HAP-1 (cell line): ENCODE data around the gene TAS2R39.
A peak's percentile ranks its signal among the peaks of the same experiment; 100 is the strongest.
"Not testable (repeated sequence)": the region's sequence is repeated elsewhere in the genome, so short reads cannot be mapped to it uniquely, and the experiment has no call there.

Experiments
- DNase-seq, 2 experiments: peaks; one replicate each; pipeline ENCODE4 v3.0.0-alpha.2; 2016 to 2020; ENCODE audit warnings: low spot score in 2 of 2
- H3K27me3 ChIP-seq: fragments of 250-450 bp; sonication (Bioruptor Pico); 2 replicates; pipeline ENCODE4 v1.5.1; 2020; ENCODE audit warnings: low read depth, mild to moderate bottlenecking, moderate library complexity
- H3K36me3 ChIP-seq: fragments of 250-450 bp; sonication (Bioruptor Pico); replicated peaks from 2 replicates; pipeline ENCODE4 v1.5.1; 2020; ENCODE audit warnings: mild to moderate bottlenecking
- H3K4me1 ChIP-seq: fragments of 250-450 bp; sonication (Bioruptor Pico); 2 replicates; pipeline ENCODE4 v1.5.1; 2020; ENCODE audit warnings: mild to moderate bottlenecking
- H3K4me3 ChIP-seq: fragments of 250-450 bp; sonication (Bioruptor Pico); 2 replicates; pipeline ENCODE4 v1.5.1; 2020; ENCODE audit warnings: mild to moderate bottlenecking, moderate library complexity
- H3K9me3 ChIP-seq: fragments of 250-450 bp; sonication (Bioruptor Pico); 2 replicates; pipeline ENCODE4 v1.5.1; 2020; ENCODE audit warnings: mild to moderate bottlenecking, moderate library complexity
- in situ Hi-C: fragments of 300-500 bp; cut with MboI; formaldehyde crosslinking; loops from 3 replicates; pipeline ENCODE4 v1.14.3; 2020; ENCODE audit warnings: low sequenced_read_pairs, inconsistent platforms, mixed read lengths

TAS2R39 gene

DNA sequence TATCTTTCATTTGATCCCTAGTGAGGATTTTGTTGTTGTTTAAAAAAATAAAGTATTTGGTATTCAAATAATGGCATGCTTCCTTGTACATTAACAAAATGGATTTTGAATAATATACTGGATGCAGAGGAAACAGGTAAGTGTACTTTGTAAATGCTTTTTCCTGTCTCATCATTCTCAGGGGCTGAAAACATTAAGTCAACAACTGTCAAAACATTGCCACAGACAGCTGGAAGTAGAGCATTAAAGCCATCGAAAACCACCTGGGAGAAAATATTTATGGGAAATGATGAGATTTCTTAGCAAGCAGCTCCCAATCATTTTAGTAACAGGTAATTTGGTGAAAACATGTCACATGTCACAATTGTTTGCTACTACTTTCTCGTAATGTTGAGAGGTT lies 10.7 kb downstream of the TAS2R39 start:
- no peaks in the 10 kb centered on the region for H3K9me3 ChIP-seq
- H3K36me3 ChIP-seq = no peaks in the 10 kb centered on the region
- H3K4me1 ChIP-seq = no peaks in the 10 kb centered on the region
- no peaks in the 10 kb centered on the region for H3K27me3 ChIP-seq
- in situ Hi-C loops = no loop called here
- no peak for DNase-seq
- H3K4me3 ChIP-seq = no peak overlapping the region

DNA sequence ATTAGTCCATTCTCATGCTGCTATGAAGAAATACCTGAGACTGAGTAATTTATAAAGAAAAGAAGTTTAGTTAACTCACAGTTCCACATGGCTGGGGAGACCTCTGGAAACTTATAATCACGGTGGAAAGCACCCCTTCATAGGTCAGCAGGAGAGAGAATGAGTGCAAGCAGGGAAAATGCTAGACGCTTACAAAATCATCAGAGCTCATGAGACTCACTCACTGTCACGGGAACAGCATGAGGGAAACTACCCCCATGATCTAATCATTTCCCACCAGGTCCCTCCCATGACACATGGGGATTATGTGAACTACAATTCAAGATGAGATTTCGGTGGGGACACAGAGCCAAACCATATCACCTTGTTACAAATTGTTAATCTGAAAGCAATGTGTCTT lies 15.8 kb downstream of the TAS2R39 start:
- in situ Hi-C loops = no loop called here
- Histone ChIP-seq H3K27me3 (no peaks in the 10 kb centered on the region), H3K4me3 (no peak overlapping the region), H3K4me1 (no peaks in the 10 kb centered on the region), H3K9me3 (no peaks in the 10 kb centered on the region), H3K36me3 (no peaks in the 10 kb centered on the region)
- DNase-seq = no peak

DNA sequence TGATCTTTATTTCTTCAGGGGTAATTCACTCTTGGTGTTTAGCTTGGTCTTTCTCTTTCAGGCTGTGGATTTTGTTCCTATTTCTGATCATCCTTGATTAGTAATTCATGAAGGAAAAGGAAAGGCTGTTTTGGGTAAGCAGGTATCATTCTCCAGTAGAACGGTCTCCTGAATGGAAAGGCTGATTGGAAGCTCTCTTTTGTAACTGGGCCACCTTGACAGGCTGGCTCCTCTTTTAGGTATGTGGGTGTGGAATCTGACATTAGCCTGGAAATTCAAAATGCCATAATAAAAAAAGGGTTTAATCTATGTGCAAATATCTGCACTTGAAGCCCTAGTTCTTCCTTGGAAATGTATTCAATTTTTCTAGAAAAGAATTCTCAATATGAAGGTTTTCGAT lies 18.9 kb downstream of the TAS2R39 start:
- H3K4me1 ChIP-seq = no peaks in the 10 kb centered on the region
- H3K9me3 ChIP-seq = no peaks in the 10 kb centered on the region
- H3K4me3 ChIP-seq = no peak overlapping the region
- no peaks in the 10 kb centered on the region for H3K27me3 ChIP-seq
- H3K36me3 ChIP-seq = no peaks in the 10 kb centered on the region
- no peak for DNase-seq
- in situ Hi-C loops = loop anchor here (25.0 kb wide), 1 partner anchor 590 kb away; no protein-coding TSS in a partner anchor

DNA sequence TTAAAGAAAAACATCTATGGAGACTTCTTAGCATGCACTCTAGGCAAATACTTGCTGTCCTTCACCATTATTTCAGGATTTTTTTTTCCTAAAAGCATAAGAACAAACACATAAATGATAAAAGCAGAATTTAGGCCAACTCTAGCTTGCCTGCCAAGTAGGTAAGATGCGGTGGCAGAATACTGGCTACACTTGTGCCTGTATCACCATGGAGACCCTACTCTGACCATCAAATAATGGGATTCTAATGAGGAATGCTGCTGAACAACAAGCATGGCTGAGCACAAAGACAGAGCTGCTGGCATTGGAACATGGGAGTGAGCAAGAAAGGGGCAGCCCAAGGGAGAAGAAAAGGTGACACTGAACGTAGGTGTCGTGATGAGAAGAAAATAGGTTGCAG lies 20.2 kb downstream of the TAS2R39 start:
- H3K4me1 ChIP-seq = no peaks in the 10 kb centered on the region
- no peaks in the 10 kb centered on the region for H3K9me3 ChIP-seq
- H3K36me3 ChIP-seq = no peaks in the 10 kb centered on the region
- in situ Hi-C loops = loop anchor here (25.0 kb wide), 1 partner anchor 591 kb away; no protein-coding TSS in a partner anchor
- no peaks in the 10 kb centered on the region for H3K27me3 ChIP-seq
- no peak for DNase-seq
- H3K4me3 ChIP-seq = no peak overlapping the region

DNA sequence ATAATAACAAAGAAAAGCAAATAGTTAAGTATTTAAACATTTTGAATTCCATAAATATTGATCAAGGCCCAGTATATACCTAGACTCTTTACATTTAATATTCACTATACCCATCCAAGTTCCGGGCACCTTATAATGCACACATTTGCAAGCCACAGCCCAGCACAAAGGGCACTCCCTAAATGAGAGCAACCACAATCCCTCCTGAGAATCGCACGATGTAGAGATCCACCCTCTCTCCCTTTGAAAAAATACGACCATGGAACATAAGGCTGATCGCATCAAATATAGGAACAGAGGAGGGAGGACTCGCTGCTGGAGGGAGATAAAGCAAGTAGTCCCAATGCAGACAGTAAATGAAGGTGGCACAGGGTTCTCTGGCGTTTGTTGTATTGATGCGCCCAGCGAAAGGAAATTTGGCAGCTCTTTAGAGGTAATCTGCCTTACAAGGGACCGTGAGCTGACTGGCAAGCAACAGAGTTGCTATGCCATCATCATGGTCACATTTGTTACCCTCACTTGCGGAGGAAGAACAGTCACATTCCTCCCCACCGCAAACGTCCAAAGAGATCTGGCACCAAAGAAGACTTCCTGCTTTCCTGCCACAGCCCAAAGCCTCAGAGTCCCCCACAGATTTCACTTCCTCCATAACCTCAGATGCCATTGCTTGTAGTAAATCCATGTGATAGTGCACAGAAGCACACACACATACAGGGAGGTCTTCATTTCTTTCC lies 22.5 kb downstream of the TAS2R39 start:
- H3K9me3 ChIP-seq = no peaks in the 10 kb centered on the region
- H3K4me1 ChIP-seq = no peaks in the 10 kb centered on the region
- H3K4me3 ChIP-seq = no peak overlapping the region
- no peak for DNase-seq
- H3K36me3 ChIP-seq = no peaks in the 10 kb centered on the region
- no peaks in the 10 kb centered on the region for H3K27me3 ChIP-seq
- in situ Hi-C loops = loop anchor here (25.0 kb wide), 1 partner anchor 593 kb away; no protein-coding TSS in a partner anchor

DNA sequence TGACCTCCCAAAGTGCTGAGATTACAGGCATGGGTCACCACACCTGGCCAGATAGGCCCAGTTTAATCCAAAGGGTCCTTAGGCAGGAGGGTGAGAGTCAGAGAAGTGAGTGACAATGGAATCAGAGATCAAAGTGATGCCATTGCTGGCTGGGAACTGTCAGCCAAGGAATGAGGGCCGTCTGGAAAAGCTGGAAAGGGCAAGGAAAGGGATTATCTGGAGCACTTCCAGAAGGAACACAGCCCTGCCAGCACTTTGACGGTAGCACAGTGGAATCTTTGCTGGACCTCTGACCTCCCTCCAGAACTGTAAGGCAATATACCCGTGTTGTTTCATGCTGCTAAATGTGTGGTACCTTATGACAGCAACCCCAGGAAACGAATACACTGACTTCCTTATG lies 27.3 kb downstream of the TAS2R39 start:
- DNase-seq = no peak
- Histone ChIP-seq H3K4me3 (no peak overlapping the region), H3K36me3 (no peaks in the 10 kb centered on the region), H3K9me3 (no peaks in the 10 kb centered on the region), H3K4me1 (no peaks in the 10 kb centered on the region), H3K27me3 (no peaks in the 10 kb centered on the region)
- in situ Hi-C loops = loop anchor here (5.0 to 25.0 kb wide), 3 partner anchors 198 to 598 kb away; partner anchors contain the start of gene EPHB6

DNA sequence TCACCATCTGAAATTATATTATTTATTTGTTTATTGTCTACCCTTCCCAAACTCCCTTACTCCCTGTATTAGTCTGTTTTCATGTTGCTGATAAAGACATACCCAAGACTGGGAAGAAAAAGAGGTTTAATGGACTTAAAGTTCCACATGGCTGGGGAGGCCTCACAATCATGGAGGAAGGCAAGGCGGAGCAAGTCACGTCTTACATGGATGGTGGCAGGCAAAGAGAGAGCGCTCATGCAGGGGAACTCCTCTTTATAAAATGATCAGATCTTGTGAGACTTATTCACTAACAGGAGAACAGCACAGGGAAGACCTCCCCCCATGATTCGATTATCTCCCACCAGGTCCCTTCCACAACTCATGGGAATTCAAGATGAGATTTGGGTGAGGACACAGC lies 30.3 kb downstream of the TAS2R39 start:
- DNase-seq, H3K36me3 ChIP-seq, H3K4me3 ChIP-seq, H3K27me3 ChIP-seq, H3K4me1 ChIP-seq, H3K9me3 ChIP-seq: not testable (repeated sequence)
- in situ Hi-C loops = loop anchor here (5.0 to 25.0 kb wide), 3 partner anchors 201 to 601 kb away; partner anchors contain the start of gene EPHB6

DNA sequence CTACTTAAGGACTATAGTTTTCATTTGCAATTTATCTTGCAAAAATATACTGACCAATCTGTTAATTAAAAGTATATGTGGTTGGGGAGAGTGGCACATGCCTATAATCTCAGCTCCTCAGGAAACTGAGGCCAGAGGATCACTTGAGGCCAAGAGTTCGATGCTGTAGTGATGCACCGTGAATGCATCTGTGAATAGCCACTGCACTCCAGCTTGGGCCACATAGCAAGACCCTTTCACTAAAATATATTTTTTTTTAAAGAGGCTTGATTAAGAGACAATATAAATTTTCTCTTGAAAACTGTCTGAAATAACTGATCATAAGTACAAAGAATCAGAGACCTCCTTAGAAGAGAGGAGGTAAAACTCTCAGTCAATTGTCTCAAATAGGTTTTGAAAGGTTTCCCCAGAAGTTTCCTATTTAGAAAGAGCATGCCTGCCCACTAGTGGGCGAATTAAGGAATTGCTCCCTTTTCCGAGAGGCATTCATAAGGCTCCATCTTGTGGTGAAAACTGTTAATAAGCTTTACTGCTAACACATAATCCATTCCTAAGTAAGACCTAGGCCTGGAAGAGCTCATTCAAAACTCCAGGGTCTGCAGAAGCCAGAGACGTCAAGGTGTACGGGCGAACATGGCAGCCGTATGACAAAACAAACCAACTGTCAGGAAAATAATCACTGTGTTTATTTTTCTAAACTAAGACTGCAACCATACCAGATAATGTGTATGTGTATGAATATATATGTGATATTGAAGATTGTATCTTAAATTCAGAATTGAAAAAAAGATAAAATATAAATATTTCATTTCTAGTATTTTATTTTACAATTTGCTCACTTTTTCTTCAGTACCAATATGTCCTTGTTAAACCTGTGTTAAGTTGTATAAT lies 31.8 kb downstream of the TAS2R39 start:
- Histone ChIP-seq H3K9me3 (no peaks in the 10 kb centered on the region), H3K27me3 (0 out of 2 replicates have a peak, but pooled peaks cover 2% of the 10 kb centered on the region), H3K36me3 (no peaks in the 10 kb centered on the region), H3K4me3 (no peak overlapping the region), H3K4me1 (no peaks in the 10 kb centered on the region; the same call in 1 of the 2 replicates)
- in situ Hi-C loops = loop anchor here (5.0 to 25.0 kb wide), 3 partner anchors 203 to 603 kb away; partner anchors contain the start of gene EPHB6
- DNase-seq = peak; percentile 72 to 85

DNA sequence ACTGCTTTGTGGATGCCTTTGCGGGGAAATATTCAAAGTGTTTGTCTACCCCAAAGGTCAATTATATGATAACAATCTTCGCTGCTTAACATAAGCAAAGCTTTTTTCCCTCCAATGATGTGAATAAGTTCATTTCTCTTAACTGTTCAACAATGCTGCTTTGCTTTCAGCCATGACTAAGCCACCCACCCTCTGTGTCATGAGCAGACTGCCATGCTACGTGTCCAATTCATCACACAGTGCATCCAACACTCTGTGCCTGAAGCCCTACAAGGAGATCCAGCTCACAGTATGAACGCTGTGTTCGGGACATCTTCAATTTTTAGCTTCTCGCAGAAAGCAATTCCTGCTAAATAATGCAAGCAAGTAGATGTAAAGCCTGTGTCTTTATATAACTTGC lies 32.9 kb downstream of the TAS2R39 start:
- Histone ChIP-seq H3K4me3 (no peak overlapping the region), H3K4me1 (no peaks in the 10 kb centered on the region; the same call in 1 of the 2 replicates), H3K9me3 (no peaks in the 10 kb centered on the region), H3K36me3 (no peaks in the 10 kb centered on the region), H3K27me3 (0 out of 2 replicates have a peak, but pooled peaks cover 5% of the 10 kb centered on the region)
- in situ Hi-C loops = loop anchor here (10.0 to 25.0 kb wide), 2 partner anchors 361 to 604 kb away; partner anchors contain the start of gene EPHB6
- DNase-seq = peak in 1 of 2 experiments; percentile 2

DNA sequence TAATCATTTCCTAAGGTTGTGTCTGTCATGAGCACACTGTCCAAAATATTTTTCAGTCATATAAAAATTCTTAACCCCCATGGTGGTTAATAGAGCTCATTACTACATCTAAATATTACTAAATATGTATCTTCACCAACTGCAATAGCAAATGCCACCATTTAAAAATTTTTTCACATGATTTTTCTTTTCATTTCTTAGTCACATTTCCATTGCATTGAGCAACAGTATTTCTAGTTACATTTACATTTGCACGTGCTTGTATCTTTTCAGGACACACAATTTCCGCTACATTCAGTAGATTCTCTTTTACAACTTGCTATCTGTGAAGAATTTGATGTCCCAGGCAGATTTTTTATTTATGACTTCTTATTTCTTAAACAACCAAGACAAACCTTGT lies 33.5 kb downstream of the TAS2R39 start:
- H3K36me3 ChIP-seq = no peaks in the 10 kb centered on the region
- H3K4me3 ChIP-seq = no peak overlapping the region
- peaks cover 8% of the 10 kb centered on the region; the same call in 1 of the 2 replicates for H3K27me3 ChIP-seq
- DNase-seq = no peak
- in situ Hi-C loops = loop anchor here (10.0 to 25.0 kb wide), 2 partner anchors 362 to 604 kb away; partner anchors contain the start of gene EPHB6
- no peaks in the 10 kb centered on the region; the same call in 1 of the 2 replicates for H3K4me1 ChIP-seq
- no peaks in the 10 kb centered on the region for H3K9me3 ChIP-seq

DNA sequence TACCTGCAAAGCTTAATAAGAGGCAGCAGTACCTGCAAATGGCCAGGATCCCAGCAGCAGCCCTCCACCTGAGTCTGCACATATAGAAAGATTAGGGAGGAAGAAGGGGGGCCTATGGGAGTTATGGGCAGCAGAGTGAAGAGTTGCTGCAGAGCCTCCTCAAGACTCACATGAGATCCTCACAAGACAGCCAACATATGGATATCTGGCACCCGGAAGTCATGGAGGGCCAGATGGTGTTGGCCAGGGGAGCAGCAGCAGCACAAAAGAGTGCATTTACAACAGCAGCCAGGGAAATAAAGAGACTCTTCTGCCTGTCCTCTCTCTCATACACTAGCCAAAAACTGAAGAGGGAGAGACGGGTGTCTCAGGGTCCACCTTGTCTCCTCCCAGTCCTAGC lies 34.6 kb downstream of the TAS2R39 start:
- DNase-seq = no peak
- in situ Hi-C loops = loop anchor here (10.0 to 25.0 kb wide), 2 partner anchors 363 to 606 kb away; partner anchors contain the start of gene EPHB6
- Histone ChIP-seq H3K36me3 (no peaks in the 10 kb centered on the region), H3K27me3 (peaks cover 11% of the 10 kb centered on the region; the same call in 1 of the 2 replicates), H3K4me3 (no peak overlapping the region), H3K4me1 (no peaks in the 10 kb centered on the region; the same call in 1 of the 2 replicates), H3K9me3 (no peaks in the 10 kb centered on the region)

DNA sequence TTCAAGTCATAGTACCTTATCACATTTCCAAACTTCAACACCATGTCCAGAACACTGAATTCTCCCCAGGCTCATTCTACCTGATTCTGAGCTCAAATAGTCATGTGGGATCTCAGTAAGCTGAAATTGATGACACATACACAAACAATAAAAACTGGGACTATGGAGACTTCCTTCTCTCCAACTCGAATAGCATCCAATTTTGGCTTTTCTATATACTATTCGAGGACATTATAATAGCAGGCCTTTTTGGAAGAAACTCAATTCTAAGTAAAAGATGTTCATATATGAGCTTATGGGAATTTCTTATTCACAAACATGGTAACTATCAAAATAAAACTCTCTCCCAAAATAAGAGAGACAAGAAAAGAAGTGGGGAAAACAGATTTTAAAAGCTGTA lies 38.1 kb downstream of the TAS2R39 start:
- Histone ChIP-seq H3K27me3 (peaks cover 16% of the 10 kb centered on the region), H3K36me3 (no peaks in the 10 kb centered on the region), H3K9me3 (no peaks in the 10 kb centered on the region), H3K4me1 (no peaks in the 10 kb centered on the region), H3K4me3 (no peak overlapping the region)
- no peak for DNase-seq
- in situ Hi-C loops = loop anchor here (10.0 to 25.0 kb wide), 2 partner anchors 346 to 609 kb away; no protein-coding TSS in a partner anchor

DNA sequence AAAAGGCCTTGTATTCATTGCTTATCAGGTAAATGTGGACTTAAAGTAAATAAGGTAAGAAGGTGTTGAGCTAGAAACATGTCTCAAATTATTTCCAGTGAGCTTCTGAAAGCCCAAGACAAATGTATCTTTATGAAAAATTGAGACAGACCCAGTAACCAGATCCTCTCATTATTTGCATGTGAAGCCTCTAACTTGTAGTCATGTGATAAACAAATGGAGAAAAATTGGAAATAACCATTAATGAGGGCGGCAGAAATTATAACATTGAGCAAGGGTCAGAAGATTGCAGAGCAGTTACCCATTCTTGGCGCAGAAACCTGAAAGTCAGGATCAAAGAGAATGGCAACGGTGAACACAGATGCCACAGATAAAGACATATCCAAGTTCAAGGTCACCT lies 38.5 kb downstream of the TAS2R39 start, which contains the start of gene TAS2R40:
TAS2R40 (plus strand) TSS at position 301 of the 400 bp plus-strand sequence; CDS start at position 343, 42 bp downstream.
- no peaks in the 10 kb centered on the region for H3K4me1 ChIP-seq
- H3K36me3 ChIP-seq = no peaks in the 10 kb centered on the region
- no peak for DNase-seq
- in situ Hi-C loops = loop anchor here (10.0 to 25.0 kb wide), 2 partner anchors 347 to 609 kb away; no protein-coding TSS in a partner anchor
- no peaks in the 10 kb centered on the region for H3K9me3 ChIP-seq
- H3K27me3 ChIP-seq = peaks cover 16% of the 10 kb centered on the region
- no peak within 1 kb of the TSS for H3K4me3 ChIP-seq
